ENCODE measurements around the gene ABCB11. TPM values are rescaled to one million over a fixed set of nuclear protein-coding genes. Genes with fewer than 3 reads are reported as not detected.

ABCB11 gene
- total RNA-seq, 1 experiment from 2014 or later = not detected

DNA sequence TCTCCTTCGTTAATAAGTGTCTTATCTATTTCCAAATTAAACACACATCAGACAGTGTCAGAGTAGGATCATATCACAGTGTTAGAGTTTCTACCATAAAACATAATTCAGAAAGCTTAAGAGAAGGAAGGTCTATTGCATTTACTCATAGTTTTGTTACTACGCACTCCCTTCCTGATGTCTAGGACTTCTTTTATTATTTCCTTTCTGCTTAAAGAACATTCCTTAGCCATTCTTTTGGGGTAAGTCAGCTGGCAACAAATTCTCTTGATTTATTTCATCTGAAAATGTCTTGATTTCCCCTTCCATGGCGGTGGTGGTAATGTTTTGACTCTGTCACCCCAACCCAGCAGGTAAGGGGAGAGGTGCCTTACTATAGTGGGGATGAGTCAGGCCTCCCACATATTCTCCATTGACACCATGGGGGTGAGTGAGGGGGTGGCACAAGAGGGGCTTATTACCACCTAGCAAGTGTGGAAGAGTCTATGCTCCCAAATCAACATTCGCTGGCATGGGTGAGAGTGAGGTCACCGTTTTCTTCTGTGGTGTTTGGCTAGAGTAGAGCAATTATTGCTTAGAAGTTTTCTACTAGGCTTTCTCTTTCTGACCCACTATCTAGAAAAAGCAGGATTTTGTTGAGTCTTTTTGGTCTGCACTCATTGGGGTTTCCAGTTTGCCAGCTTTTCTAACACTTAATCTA lies 29.9 kb downstream of the ABCB11 start:
- POLR2A ChIA-PET (ENCODE audit: low non-redundant PET) = no interaction called here
- CTCF ChIA-PET = no interaction called here
- DNase-seq (ENCODE audit: low spot score) = no peak
- Histone ChIP-seq H3K4me3 (ENCODE audit: low read depth, low read length, poor library complexity, severe bottlenecking) (no peak overlapping the region), H3K4me1 (ENCODE audit: insufficient read depth, low read length, poor library complexity, severe bottlenecking) (no peaks in the 10 kb centered on the region), H3K27me3 (replicated peaks; ENCODE audit: insufficient read depth, low read depth, low read length, poor library complexity) (no peaks in the 10 kb centered on the region), H3K36me3 (ENCODE audit: insufficient read depth, low read length, poor library complexity, severe bottlenecking) (no peaks in the 10 kb centered on the region), H3K27ac (ENCODE audit: low read depth, low read length, poor library complexity, severe bottlenecking) (no peak overlapping the region), H3K9me3 (ENCODE audit: low read depth, low read length, poor library complexity, severe bottlenecking) (no peaks in the 10 kb centered on the region)
- intact Hi-C loops (cut with micrococcal nuclease; ENCODE audit: unreplicated experiment) = no loop called here
- no TSS peak for BruUV-seq (replicated peaks)
- TF ChIP-seq EZH2 (IDR thresholded peaks at IDR 0.05; ENCODE audit: borderline replicate concordance, low read depth, low read length, poor library complexity, severe bottlenecking) = no peak
- TF ChIP-seq, protein P1, sequence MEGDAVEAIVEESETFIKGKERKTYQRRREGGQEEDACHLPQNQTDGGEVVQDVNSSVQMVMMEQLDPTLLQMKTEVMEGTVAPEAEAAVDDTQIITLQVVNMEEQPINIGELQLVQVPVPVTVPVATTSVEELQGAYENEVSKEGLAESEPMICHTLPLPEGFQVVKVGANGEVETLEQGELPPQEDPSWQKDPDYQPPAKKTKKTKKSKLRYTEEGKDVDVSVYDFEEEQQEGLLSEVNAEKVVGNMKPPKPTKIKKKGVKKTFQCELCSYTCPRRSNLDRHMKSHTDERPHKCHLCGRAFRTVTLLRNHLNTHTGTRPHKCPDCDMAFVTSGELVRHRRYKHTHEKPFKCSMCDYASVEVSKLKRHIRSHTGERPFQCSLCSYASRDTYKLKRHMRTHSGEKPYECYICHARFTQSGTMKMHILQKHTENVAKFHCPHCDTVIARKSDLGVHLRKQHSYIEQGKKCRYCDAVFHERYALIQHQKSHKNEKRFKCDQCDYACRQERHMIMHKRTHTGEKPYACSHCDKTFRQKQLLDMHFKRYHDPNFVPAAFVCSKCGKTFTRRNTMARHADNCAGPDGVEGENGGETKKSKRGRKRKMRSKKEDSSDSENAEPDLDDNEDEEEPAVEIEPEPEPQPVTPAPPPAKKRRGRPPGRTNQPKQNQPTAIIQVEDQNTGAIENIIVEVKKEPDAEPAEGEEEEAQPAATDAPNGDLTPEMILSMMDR (conservative IDR thresholded peaks at IDR 0.05; ENCODE audit: low read depth, low read length) = no peak

DNA sequence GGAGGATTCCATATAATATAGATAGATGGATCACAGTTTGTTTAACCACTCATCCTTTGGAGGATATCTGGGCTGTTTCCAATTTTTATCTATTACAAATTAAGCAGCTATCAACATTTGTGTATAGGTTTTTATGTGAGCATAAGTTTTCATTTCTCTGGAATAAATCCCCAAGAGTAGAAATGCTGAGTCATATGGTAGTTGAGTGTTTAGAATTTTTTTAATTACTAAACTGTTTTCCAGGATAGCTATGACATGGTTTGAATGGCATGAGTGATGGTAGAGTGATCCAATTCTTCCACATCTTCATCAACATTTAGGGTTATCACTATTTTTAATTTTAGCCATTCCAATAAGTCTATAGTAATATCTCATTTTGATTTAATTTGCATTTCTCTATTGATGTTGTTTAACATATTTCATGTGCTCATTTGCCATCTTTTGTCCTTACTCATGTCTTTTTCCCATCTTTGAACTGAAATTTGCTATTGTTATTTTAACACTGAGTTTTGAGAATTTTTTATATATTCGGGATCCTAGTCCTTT lies 31.4 kb downstream of the ABCB11 start:
- TF ChIP-seq, protein P1 (conservative IDR thresholded peaks at IDR 0.05; ENCODE audit: low read depth, low read length) = no peak
- TF ChIP-seq EZH2 (IDR thresholded peaks at IDR 0.05; ENCODE audit: borderline replicate concordance, low read depth, low read length, poor library complexity, severe bottlenecking) = no peak
- Histone ChIP-seq H3K36me3 (ENCODE audit: insufficient read depth, low read length, poor library complexity, severe bottlenecking) (no peaks in the 10 kb centered on the region), H3K9me3 (ENCODE audit: low read depth, low read length, poor library complexity, severe bottlenecking) (no peaks in the 10 kb centered on the region), H3K4me1 (ENCODE audit: insufficient read depth, low read length, poor library complexity, severe bottlenecking) (no peaks in the 10 kb centered on the region), H3K27ac (ENCODE audit: low read depth, low read length, poor library complexity, severe bottlenecking) (no peak overlapping the region), H3K27me3 (replicated peaks; ENCODE audit: insufficient read depth, low read depth, low read length, poor library complexity) (no peaks in the 10 kb centered on the region), H3K4me3 (ENCODE audit: low read depth, low read length, poor library complexity, severe bottlenecking) (no peak overlapping the region)
- no TSS peak for BruUV-seq (replicated peaks)
- intact Hi-C loops (cut with micrococcal nuclease; ENCODE audit: unreplicated experiment) = no loop called here
- CTCF ChIA-PET = interaction anchor here (0.6 kb wide), 1 partner anchor 59 kb away, joined by 3 read pairs; no protein-coding TSS in a partner anchor
- DNase-seq (ENCODE audit: low spot score) = no peak
- POLR2A ChIA-PET (ENCODE audit: low non-redundant PET) = no interaction called here

DNA sequence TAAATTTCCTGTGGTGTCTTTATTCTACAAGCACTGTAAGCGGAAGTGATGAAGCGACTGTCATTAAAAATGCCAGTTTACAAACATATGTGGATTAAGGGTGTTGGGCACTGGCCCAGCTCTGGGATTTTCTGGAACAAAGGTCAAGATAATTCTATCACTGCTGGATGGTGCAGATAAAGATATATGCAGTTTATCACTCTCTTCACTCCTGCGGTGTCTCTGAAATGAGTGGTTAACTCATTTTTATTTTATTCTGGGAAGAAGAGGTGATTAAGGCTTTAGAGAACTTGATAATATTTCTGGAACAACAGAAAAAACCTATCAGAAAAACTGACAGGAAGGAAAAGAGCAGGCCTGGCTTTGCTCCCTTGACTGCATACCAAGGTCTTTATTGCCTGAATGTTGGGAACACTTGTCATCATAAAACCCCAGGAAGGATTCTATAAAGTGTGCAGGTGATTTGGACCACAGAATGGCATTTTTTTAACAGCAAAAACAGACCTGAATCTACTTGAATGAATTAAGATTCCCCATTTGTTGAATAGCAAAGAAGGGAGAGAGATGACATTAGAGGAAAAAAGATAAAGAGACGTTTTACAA lies 32.4 kb downstream of the ABCB11 start:
- Histone ChIP-seq H3K4me1 (ENCODE audit: insufficient read depth, low read length, poor library complexity, severe bottlenecking) (no peaks in the 10 kb centered on the region), H3K27me3 (replicated peaks; ENCODE audit: insufficient read depth, low read depth, low read length, poor library complexity) (no peaks in the 10 kb centered on the region), H3K4me3 (ENCODE audit: low read depth, low read length, poor library complexity, severe bottlenecking) (no peak overlapping the region), H3K27ac (ENCODE audit: low read depth, low read length, poor library complexity, severe bottlenecking) (no peak overlapping the region), H3K36me3 (ENCODE audit: insufficient read depth, low read length, poor library complexity, severe bottlenecking) (no peaks in the 10 kb centered on the region), H3K9me3 (ENCODE audit: low read depth, low read length, poor library complexity, severe bottlenecking) (no peaks in the 10 kb centered on the region)
- DNase-seq (ENCODE audit: low spot score) = peak; percentile 26
- ChIA-PET CTCF (no interaction called here), POLR2A (ENCODE audit: low non-redundant PET) (no interaction called here)
- intact Hi-C loops (cut with micrococcal nuclease; ENCODE audit: unreplicated experiment) = no loop called here
- no TSS peak for BruUV-seq (replicated peaks)
- no peak for TF ChIP-seq EZH2 (IDR thresholded peaks at IDR 0.05; ENCODE audit: borderline replicate concordance, low read depth, low read length, poor library complexity, severe bottlenecking)
- TF ChIP-seq, protein P1 (conservative IDR thresholded peaks at IDR 0.05; ENCODE audit: low read depth, low read length) = no peak

Data from A673 (cell line).